Measurements from ENCODE around the gene ALDH3A2.
"Not testable (repeated sequence)": the region's sequence is repeated elsewhere in the genome, so short reads cannot be mapped to it uniquely, and the experiment has no call there.

DNA sequence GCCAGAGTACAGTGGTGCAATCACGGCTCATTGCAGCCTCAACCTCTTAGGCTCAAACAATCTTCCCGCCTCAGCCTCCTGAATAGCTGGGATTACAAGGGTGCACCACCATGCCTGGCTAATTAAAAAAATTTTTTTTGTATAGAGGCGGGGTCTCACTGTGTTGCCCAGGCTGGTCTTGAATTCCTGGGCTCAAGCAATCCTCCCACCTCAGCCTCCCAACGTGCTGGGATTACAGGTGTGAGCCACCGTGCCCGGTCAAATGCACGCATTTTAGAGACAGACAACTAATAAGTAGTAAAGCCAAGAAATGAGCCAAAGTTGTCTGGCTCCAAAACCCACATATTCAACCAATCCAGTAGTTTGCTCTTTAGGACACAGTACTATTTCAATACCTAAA lies 21.1 kb downstream of the ALDH3A2 start:
- not testable (repeated sequence) for TF ChIP-seq SP1 (IDR thresholded peaks at IDR 0.05; ENCODE audit: low read depth, low read length); EP300 (IDR thresholded peaks at IDR 0.05; ENCODE audit: borderline replicate concordance in 1 of 2, low read depth in 2 of 2, low read length in 2 of 2); POLR2AphosphoS5 (IDR thresholded peaks at IDR 0.05; ENCODE audit: low read depth, low read length); POLR2A (IDR thresholded peaks at IDR 0.05; ENCODE audit: control extremely low read depth in 1 of 2, low read depth in 2 of 2, low read length in 2 of 2); EGR1 (IDR thresholded peaks at IDR 0.05; ENCODE audit: borderline replicate concordance, low read depth, low read length); MAFK (IDR thresholded peaks at IDR 0.05; ENCODE audit: low read depth, low read length); TAF1 (IDR thresholded peaks at IDR 0.05; ENCODE audit: low read depth, low read length)
- TF ChIP-seq, protein P1, sequence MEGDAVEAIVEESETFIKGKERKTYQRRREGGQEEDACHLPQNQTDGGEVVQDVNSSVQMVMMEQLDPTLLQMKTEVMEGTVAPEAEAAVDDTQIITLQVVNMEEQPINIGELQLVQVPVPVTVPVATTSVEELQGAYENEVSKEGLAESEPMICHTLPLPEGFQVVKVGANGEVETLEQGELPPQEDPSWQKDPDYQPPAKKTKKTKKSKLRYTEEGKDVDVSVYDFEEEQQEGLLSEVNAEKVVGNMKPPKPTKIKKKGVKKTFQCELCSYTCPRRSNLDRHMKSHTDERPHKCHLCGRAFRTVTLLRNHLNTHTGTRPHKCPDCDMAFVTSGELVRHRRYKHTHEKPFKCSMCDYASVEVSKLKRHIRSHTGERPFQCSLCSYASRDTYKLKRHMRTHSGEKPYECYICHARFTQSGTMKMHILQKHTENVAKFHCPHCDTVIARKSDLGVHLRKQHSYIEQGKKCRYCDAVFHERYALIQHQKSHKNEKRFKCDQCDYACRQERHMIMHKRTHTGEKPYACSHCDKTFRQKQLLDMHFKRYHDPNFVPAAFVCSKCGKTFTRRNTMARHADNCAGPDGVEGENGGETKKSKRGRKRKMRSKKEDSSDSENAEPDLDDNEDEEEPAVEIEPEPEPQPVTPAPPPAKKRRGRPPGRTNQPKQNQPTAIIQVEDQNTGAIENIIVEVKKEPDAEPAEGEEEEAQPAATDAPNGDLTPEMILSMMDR (IDR thresholded peaks at IDR 0.05; ENCODE audit: control extremely low read depth in 1 of 3, insufficient read depth in 1 of 3, low read depth in 1 of 3, low read length in 3 of 3): not testable (repeated sequence)

Data from H1 (cell line).